ENCODE results near the gene KRT1. TPM values are rescaled to one million over a fixed set of nuclear protein-coding genes. Genes with fewer than 3 reads are reported as not detected.

The KRT1 gene
- total and polyA plus RNA-seq, 7 donors: not detected

- TF ChIP-seq, protein P1, sequence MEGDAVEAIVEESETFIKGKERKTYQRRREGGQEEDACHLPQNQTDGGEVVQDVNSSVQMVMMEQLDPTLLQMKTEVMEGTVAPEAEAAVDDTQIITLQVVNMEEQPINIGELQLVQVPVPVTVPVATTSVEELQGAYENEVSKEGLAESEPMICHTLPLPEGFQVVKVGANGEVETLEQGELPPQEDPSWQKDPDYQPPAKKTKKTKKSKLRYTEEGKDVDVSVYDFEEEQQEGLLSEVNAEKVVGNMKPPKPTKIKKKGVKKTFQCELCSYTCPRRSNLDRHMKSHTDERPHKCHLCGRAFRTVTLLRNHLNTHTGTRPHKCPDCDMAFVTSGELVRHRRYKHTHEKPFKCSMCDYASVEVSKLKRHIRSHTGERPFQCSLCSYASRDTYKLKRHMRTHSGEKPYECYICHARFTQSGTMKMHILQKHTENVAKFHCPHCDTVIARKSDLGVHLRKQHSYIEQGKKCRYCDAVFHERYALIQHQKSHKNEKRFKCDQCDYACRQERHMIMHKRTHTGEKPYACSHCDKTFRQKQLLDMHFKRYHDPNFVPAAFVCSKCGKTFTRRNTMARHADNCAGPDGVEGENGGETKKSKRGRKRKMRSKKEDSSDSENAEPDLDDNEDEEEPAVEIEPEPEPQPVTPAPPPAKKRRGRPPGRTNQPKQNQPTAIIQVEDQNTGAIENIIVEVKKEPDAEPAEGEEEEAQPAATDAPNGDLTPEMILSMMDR (IDR thresholded peaks at IDR 0.05): no peak
- TF ChIP-seq POLR2A (IDR thresholded peaks at IDR 0.05) (no peak), POLR2AphosphoS5 (IDR thresholded peaks at IDR 0.05) (no peak), EP300 (IDR thresholded peaks at IDR 0.05) (no peak)
- Histone ChIP-seq H3K9me3 (no peaks in the 10 kb centered on the region), H3K4me1 (peaks cover 0 to 17% (median 12%) of the 10 kb centered on the region in 4 donors), H3K27me3 (peaks cover 0 to 25% (median 11%) of the 10 kb centered on the region in 3 donors), H3K27ac (no peak overlapping the region), H3K4me3 (no peak overlapping the region), H3K36me3 (no peaks in the 10 kb centered on the region)
- DNase-seq: no peak
- intact Hi-C loops (cut with DNase I): no loop called here
- WGBS, 2 donors: 65 to 72% methylated on average over 5 of the region's 5 CpGs
Measured at GRCh38 chr12:52693261-52693660, 13.1 kb upstream of the KRT1 start.

GRCh38 chr12:52692254-52692653 lies 12.0 kb upstream of the KRT1 start:
- intact Hi-C loops (cut with DNase I): no loop called here
- DNase-seq: no peak
- peaks cover 0 to 25% (median 18%) of the 10 kb centered on the region in 3 donors for H3K27me3 ChIP-seq

DNA sequence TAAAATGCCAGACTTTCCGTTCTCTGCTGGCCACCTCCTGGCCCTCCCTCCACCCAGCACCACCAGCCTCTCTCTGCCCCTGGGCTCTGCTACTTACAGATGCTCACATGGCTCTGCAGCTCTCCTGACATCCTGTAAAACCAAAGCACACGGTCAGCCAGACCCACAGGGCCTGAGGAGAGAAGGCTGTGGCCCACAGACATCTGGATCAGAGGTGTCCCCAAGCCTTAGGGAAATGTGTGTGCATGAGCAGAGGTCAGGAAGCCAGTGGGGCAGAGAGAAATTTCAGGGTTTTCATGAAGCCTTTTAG lies 11.6 kb upstream of the KRT1 start:
- H3K4me3 ChIP-seq: no peak overlapping the region
- peaks cover 0 to 17% (median 12%) of the 10 kb centered on the region in 4 donors for H3K4me1 ChIP-seq
- peaks cover 0 to 29% (median 18%) of the 10 kb centered on the region in 3 donors for H3K27me3 ChIP-seq
- no peak for DNase-seq
- WGBS, 2 donors: 52 to 60% methylated on average over 2 of the region's 2 CpGs
- intact Hi-C loops (cut with DNase I): no loop called here
- no peaks in the 10 kb centered on the region for H3K36me3 ChIP-seq
- H3K9me3 ChIP-seq: no peaks in the 10 kb centered on the region
- TF ChIP-seq EP300 (IDR thresholded peaks at IDR 0.05) (no peak), POLR2AphosphoS5 (IDR thresholded peaks at IDR 0.05) (no peak), POLR2A (IDR thresholded peaks at IDR 0.05) (no peak)
- TF ChIP-seq, protein P1 (IDR thresholded peaks at IDR 0.05): no peak
- no peak overlapping the region for H3K27ac ChIP-seq

More at GRCh38 chr12:52692254-52692653, 12.0 kb upstream of the KRT1 start:
- no peak overlapping the region for H3K27ac ChIP-seq
- H3K4me3 ChIP-seq: no peak overlapping the region
- no peaks in the 10 kb centered on the region for H3K9me3 ChIP-seq
- WGBS, 2 donors: 74 to 83% methylated on average over 8 of the region's 8 CpGs
- H3K4me1 ChIP-seq: peaks cover 0 to 17% (median 12%) of the 10 kb centered on the region in 4 donors
- H3K36me3 ChIP-seq: no peaks in the 10 kb centered on the region
- TF ChIP-seq EP300 (IDR thresholded peaks at IDR 0.05): no peak
- TF ChIP-seq, protein P1 (IDR thresholded peaks at IDR 0.05): no peak
- TF ChIP-seq POLR2A (IDR thresholded peaks at IDR 0.05): no peak
- TF ChIP-seq POLR2AphosphoS5 (IDR thresholded peaks at IDR 0.05): no peak

- H3K4me1 ChIP-seq: peaks cover 0 to 17% (median 12%) of the 10 kb centered on the region in 4 donors
- H3K27ac ChIP-seq: no peak overlapping the region
- no peaks in the 10 kb centered on the region for H3K36me3 ChIP-seq
- H3K4me3 ChIP-seq: peak overlapping the region; percentile 3 to 42 (median 31)
- no peak for DNase-seq
- WGBS, 2 donors: 2 to 3% methylated on average over 45 of the region's 45 CpGs
- no peaks in the 10 kb centered on the region for H3K9me3 ChIP-seq
- intact Hi-C loops (cut with DNase I): no loop called here
- TF ChIP-seq, protein P1 (IDR thresholded peaks at IDR 0.05): no peak
- TF ChIP-seq EP300 (IDR thresholded peaks at IDR 0.05) (no peak), POLR2A (IDR thresholded peaks at IDR 0.05) (no peak), POLR2AphosphoS5 (IDR thresholded peaks at IDR 0.05) (no peak)
- H3K27me3 ChIP-seq: peaks cover 0 to 30% (median 18%) of the 10 kb centered on the region in 3 donors
Measured at GRCh38 chr12:52691076-52691840, 11.1 kb upstream of the KRT1 start.
